ENCODE measurements around the gene PAIP2. TPM values are rescaled to one million over a fixed set of nuclear protein-coding genes. Genes with fewer than 3 reads are reported as not detected.
A peak's percentile ranks its signal among the peaks of the same experiment; 100 is the strongest.
"Not testable (repeated sequence)": the region's sequence is repeated elsewhere in the genome, so short reads cannot be mapped to it uniquely, and the experiment has no call there.

The PAIP2 gene, protein sequence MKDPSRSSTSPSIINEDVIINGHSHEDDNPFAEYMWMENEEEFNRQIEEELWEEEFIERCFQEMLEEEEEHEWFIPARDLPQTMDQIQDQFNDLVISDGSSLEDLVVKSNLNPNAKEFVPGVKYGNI
- 70.2 and 79.6 TPM in 2 replicates for total RNA-seq (2014; rRNA removed; shearing (Covaris generic))

DNA sequence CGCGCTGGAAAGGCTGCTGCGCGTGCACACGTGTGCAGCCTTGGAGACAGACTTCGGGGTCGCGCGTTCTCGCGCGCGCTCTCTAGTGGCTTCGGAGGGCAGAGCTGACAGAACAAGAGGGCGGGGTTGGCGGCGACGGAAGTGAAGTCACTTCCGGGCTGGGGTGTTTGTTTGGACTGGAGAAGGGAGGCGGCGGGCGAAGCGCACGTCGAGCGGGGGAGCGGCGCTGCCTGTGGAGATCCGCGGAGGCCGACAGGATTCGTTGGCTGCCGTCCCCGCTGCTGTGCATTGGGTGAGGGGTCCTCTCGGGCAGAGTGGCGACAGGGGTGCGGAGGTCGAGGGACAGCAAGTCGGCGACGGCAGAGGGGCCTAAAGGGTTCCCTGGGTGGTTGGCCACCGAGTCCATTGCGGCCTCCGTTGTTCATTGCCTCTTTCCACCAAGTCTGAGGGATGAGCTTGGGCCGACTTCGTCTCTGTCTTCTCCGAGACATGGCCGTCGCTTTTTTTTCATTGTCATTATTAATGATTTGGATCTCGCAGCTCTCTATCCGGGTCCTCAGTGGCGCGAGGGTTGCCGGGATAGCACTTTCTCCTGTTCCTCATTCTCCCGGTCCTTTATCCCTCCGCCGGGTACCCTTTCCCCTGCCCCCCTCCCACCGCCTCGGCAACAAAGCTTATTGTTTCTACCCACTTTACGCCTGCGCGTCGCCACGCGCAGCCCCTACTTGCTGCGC lies at the start of gene PAIP2:
Gene PAIP2, plus strand, starts transcription at position 166 of the 734 bp plus-strand sequence. CDS start 21,931 bp downstream, outside the sequence.
- DNase-seq (ENCODE audit: low spot score) = peak; percentile 98
- in situ Hi-C loops (cut with HindIII; ENCODE audit: low sequenced_read_pairs) = no loop called here

DNA sequence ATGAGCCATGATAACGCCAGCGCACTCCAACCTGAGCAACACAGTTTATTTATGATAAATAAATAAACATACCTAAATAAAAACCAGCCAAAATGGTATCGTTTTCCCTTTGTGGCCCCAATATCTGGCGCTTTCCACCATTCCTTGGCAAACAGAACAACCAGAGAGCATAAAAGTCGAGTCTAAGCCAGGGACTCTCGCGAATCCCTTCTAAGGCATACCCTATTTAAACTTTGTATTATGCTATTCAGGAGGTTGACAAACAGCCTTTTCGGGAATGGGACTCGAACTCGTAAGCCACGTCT lies 48.5 kb upstream of the PAIP2 start:
- no peak for DNase-seq (ENCODE audit: low spot score)
- in situ Hi-C loops (cut with HindIII; ENCODE audit: low sequenced_read_pairs) = no loop called here

DNA sequence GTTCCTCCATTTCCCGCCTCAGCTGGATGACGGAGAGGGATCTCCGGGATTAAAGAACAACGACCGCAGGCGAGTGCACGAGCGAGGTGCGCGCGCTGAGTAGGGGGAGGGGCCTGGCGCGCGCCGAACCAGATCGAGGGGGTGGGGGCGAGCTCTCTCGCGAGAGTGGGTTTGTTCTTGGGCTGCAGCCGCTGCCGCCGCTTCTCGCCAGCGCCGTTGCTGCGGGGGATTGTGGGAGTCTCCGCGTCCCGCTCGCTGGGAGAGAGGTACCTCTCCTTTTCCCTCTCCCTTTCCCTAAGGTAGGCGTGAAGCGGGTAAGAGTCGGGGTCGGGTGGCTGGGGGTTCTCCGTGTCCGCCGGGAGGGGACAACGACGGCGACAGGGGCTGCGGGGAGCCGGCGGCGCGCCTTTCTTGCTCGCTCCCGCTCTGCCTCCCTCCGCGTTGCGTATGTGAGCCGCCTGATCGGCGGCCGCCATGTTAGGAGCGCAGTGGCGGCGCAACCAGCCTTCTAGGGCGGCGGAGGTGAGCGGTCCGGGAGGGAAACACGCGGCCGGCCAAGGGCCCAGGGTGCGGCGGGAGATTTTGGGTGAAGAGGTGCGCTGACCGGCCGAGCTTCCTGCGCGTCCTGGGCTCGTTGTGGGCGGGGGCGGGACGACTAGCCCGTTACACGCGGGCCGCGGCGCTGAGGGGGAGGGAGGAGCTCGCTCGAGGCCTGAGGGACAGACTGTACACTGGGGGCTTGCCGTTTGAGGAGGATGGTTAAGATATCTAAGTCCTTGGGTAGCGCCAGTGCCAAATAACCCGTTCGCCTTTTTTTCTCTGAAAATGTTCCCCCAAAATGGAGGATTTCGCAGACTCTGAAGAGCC lies 47.9 kb upstream of the PAIP2 start, which contains the start of gene MATR3:
Gene MATR3, plus strand, starts transcription at position 234 of the 867 bp plus-strand sequence. CDS start 13,676 bp downstream, outside the sequence.
- peak; percentile 94 for DNase-seq (ENCODE audit: low spot score)
- in situ Hi-C loops (cut with HindIII; ENCODE audit: low sequenced_read_pairs) = no loop called here

DNA sequence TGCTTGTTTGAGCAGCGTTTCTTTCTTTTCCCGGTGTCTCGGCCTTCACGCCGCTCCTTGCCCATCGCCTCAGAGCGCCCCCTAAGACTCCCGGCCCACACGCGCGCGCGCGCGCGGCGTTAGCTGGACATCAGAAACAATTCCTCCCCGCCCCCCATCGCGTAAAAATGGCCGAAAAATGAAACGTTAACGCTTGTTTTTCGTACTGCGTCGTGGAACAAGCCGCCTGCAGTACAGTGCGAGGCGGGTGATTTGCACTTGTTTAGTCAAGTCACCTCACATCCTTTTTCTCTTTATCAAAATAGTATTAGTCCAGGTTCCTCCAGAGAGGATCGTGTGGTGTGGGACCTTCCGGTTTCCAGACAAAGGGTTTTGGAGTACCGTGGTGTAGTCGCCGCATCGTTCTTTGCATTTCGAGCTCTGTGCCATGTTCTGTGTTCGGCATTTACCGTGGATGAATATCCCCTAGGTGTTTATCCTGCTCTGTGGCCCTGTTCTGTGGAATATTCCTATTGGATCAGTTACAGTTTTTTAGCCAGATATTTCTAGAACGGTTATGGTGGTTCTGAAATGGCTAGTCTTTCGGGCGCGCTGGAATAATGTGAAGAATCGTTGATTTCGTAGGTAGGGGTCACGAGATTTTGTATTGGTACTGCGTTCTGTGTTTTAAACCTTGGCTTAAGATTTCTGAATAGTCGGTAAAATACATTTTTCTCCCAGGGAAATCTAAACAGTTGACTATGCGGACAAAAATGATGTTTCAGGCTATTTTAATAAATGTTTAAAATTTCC lies 47.1 kb upstream of the PAIP2 start:
- in situ Hi-C loops (cut with HindIII; ENCODE audit: low sequenced_read_pairs) = no loop called here
- DNase-seq (ENCODE audit: low spot score) = peak; percentile 82

DNA sequence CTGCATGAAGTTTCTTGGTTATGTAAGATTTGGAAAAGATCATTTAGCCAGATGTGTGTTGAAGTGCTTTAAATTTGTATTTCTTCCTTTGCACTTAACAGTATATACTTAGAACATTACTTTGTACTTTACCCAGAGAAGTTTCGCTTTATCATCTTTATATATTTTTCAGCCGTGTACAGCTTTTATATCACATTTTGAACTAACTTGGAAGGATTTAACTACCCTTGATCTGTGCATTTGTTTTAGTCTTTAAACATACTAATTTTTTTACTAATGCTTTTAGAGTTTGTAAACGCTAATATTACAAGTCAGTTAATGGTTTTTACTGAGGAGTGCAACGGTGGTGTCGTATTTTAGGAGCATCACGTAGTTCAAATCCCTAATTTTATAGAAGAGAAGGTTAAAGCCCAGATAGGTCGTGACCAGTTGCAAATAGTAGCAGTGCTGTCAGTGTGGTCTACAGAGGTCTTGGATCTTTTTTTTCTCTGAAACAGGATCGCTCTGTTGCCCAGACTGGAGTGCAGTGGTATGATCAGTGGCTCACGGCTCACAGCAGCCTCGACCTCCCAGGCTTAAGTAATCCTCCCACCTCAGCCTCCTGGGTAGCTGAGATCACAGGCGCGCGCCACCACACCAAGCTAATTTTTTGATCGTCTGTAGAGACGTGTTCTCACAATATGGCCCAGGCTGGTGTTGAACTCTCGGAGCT lies 46.2 kb upstream of the PAIP2 start:
- in situ Hi-C loops (cut with HindIII; ENCODE audit: low sequenced_read_pairs) = no loop called here
- no peak for DNase-seq (ENCODE audit: low spot score)

DNA sequence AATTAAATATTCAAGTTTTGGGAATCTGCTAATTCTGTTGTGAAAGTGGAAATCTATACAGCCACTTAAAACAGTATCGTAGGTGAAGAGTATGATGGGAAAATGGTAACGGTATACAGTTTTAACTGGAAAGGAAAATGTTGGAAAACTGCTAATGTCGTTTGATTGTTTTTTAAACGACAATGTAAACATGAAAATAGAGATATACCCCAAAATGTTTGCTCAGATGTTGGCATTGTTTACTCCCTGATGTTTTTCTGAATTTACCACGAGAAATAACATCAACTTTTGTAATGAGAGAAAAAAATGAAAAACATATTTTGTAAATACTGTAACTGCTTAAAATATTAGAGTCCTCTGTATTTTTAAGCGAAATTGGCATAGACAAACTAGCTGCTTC lies 45.5 kb upstream of the PAIP2 start:
- in situ Hi-C loops (cut with HindIII; ENCODE audit: low sequenced_read_pairs) = no loop called here
- no peak for DNase-seq (ENCODE audit: low spot score)

DNA sequence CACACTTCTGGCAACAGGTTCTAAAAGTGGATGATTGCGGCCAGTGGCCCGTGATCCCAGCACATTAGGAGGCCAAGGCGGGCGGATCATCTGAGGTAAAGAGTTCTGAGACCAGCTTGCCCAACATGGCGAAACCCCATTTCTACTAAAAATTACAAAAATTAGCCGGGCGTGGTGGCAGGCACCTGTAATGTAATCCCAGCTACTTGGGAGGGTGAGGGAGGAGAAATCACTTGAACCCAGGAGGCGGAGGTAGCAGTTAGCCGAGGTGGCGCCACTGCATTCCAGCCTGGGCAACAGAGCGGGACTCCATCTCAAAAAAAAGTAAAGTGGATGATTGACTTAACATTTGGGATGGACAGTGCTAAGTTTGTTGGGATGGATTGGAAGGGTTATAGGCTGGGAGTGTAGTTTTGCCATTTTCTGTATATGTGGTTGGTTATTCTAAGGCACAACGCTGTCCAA lies 44.8 kb upstream of the PAIP2 start:
- no peak for DNase-seq (ENCODE audit: low spot score)

DNA sequence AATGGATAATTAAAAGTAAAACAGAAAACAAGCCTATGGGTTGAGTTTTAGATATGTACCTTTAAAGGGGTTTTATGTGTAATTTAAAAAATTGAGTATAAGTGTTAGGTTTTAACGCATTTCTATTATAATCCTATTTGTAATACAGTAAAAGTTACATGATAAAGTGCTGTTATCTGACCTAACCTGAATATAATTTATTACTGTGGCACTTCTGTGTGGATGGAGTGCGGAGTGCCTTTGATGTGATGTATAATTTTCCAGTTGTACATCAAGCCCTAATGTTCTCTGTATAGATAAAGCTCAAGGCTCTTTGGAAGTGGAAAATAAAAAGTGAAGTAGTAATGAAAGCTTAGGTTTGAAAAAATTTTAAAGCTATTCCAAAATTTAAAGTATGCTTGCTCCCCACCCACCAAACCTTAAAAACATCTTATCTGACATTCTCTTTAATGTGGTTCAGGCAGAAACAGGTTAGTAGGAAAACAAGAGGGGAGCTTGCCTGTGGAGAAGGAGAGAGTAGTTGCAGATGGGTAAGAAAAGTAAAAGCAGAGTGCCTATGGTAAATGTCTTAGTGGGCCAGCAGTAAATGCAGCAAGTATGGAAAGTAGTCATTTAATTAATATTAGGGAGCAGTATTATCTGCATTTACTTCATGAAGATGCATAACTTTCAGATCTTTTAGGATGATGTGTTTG lies 44.1 kb upstream of the PAIP2 start:
- in situ Hi-C loops (cut with HindIII; ENCODE audit: low sequenced_read_pairs) = no loop called here
- no peak for DNase-seq (ENCODE audit: low spot score)

More for the DNA sequence above, 44.8 kb upstream of the PAIP2 start:
- in situ Hi-C loops (cut with HindIII; ENCODE audit: low sequenced_read_pairs) = no loop called here

DNA sequence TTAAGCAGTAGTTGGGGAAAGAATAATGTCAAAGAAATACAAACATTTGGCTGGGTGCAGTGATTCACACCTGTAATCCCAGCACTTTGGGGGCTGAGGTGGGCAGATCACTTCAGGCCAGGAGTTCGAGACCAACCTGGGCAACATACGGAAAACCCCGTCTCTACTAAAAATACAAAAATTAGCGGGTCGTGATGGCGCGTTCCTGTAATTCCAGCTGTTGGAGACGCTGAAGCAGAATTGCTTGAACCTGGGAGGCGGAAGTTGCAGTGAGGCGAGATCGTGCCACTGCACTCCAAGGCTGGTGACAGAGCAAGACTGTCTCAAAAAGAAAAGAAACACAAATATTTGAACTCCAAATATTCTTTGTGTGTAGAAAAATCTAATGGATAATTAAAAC lies 43.4 kb upstream of the PAIP2 start:
- in situ Hi-C loops (cut with HindIII; ENCODE audit: low sequenced_read_pairs) = no loop called here
- no peak for DNase-seq (ENCODE audit: low spot score)

DNA sequence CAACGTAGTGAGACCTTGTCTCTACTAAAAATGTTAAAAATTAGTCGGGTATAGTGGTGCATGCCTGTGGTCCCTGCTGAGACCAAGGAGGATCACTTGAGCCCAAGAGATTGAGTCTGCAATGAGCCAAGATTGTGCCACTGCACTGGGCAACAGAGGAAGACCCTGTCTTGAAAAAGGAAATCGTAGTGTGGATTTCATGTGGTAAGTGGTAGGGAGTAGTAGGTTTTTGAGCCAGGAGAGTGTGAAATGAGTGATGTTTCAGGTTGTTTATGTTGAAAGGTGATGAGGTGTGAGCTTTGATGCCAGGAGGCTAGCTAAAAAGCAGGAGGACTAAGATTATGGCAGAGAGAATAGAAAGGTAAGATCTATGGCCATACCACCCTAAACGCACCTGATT lies 42.2 kb upstream of the PAIP2 start:
- no peak for DNase-seq (ENCODE audit: low spot score)
- in situ Hi-C loops (cut with HindIII; ENCODE audit: low sequenced_read_pairs) = no loop called here

DNA sequence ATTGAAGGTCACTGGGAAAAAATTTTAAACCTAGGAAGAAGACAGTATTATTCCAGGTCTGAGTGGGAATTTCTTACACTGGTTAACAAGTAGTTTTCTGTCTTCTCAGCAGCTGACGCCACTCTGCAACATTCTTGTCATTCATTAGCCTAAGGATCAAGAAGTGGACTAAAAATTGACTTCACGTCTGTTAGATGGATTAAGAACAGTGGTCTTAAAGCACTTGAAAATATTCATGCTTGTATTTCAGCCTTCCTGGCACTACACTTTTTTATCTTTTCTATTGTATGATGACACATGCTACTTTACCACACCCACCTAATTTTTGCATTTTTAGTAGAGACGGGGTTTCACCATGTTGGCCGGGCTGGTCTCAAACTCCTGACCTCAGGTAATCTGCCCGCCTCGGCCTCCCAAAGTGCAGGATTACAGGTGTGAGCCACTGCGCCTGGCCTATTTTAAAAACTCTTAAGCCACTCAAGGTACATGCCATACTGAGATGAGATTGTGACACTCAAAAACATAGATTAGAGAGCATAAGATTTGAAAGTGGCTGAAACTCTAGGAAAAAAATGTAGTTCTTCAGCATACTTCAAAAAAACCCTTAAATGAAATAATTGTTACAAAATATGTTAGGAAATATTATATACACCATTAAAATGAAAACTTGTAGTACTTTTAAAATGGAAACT lies 39.7 kb upstream of the PAIP2 start:
- in situ Hi-C loops (cut with HindIII; ENCODE audit: low sequenced_read_pairs) = no loop called here
- no peak for DNase-seq (ENCODE audit: low spot score)

DNA sequence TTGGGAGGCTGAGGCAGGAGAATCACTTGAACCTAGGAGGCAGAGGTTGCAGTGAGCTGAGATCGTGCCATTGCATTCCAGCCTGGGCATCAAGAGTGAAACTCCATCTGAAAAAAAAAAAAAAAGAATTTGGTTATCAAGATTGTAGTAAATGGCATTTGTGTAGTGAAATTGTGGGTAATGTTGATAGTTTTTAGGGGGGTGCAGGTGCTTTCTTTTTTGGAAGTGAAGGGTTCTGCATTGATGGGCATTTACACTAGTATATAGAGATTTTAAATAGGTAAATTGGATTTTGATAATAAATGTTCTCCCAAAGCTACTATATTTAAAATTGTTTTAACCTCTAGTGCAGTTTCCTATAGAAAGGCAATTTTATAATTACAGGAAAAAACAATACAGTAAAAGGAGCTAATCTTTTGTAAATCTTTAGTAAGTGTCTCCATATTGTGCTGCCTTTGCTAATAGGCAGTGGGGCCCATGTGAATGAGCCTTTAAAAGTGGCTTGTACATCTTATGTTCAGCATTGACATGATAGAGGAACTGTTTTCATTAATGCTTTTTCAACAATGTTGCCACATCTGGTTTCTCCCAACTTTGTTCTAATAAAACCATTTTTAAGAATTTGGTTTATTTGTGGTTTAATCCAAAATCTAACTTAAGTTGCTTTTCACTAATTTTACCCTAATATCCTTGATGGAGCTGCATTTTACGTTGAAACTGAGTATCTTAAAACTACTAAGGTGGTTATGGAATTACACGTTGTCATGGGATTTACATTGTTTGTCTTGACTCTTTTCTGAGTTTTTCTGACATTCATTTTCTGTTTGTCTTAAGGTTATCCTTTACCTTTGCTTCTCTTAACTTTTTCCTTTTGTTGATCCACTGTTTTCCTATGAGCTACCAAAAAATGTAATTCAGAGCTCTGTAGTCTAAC lies 37.0 kb upstream of the PAIP2 start:
- in situ Hi-C loops (cut with HindIII; ENCODE audit: low sequenced_read_pairs) = no loop called here
- no peak for DNase-seq (ENCODE audit: low spot score)

DNA sequence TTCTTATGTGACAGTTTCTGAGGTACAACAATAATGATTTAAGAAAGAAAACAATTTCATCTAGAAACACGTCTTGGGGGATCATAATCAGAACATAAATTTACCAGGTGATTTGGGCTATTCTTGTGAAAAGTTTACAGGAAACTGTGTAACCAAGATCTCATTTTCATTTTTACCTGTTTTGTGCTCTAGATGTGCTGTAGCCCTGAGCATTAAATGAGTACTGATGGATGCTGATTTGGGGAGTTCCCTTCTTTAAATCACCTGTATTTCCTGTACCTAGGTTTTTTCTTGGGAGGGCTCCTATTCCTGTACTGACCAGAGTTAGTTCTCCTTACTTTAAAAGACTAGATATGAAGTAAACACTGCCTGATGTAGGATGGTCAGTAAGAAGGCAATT lies 35.5 kb upstream of the PAIP2 start:
- in situ Hi-C loops (cut with HindIII; ENCODE audit: low sequenced_read_pairs) = no loop called here
- no peak for DNase-seq (ENCODE audit: low spot score)

DNA sequence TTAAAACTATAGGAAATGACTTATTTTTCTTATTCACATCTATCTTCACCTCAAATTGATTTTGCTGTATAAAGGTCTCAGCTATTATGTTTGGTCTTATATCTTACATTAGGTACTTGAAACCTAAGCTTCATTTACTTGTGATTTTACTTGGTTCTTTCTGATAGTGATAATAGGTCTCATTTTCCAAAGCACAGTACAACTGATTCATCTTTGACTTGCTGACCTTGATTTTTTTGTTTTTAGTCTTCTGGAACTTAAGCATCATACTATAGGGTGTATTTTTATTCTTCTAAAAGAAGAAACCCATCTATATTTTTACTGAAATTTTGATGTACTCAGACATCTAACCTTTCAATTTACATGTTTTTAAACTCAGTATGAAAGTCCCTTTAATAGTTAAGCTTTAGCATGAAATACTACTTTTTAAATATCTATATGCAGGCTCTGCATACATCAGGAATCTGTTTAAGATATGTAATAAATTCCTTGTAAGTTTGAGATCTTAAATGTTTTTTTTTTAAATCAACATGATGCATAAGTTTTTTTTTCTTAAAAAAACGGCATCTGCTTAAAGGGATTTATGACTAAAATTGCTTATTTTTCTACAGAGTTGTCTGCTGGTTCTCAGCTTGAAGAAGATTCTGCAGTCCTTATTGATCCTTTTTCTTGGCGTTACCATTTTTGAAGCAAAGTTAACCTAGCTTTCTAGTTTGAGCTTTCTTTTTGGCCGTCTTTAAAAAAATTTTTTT lies 34.9 kb upstream of the PAIP2 start:
- in situ Hi-C loops (cut with HindIII; ENCODE audit: low sequenced_read_pairs) = no loop called here
- DNase-seq (ENCODE audit: low spot score) = no peak

DNA sequence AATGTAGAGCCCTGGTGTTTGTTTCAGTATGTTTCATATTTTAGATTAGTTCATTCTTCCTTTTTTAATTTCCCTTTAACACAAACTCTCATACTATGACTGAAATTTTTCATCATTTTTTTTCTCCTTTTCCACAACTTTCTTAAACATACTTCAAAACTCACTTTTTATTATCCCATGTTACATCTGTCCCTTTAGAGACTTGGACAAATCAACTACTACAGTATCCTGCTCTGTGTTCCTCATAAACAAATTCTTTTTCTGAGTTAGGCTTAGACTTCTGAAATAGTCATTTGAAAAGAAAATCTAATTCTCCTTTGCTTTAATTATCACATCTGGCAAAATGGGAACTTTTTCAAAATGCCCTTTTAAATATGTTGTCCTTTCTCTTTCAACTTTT lies 32.9 kb upstream of the PAIP2 start:
- no peak for DNase-seq (ENCODE audit: low spot score)
- in situ Hi-C loops (cut with HindIII; ENCODE audit: low sequenced_read_pairs) = no loop called here

DNA sequence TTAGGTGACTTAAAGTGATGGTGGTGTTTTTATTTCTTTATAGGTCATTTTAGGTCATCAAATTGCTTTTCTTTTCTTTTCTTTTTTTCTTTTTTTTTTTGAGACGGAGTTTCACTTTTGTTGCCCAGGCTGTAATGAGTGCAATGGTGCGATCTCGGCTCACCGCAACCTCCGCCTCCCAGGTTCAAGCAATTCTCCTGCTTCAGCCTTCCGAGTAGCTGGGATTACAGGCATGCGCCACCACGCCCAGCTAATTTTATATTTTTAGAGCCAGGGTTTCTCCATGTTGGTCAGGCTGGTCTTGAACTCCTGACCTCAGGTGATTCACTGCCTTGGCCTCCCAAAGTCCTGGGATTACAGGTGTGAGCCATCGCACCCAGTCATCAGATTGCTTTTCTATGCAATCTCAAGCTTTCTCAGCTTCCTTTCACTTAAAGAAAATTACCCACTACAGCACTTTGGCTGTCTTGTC lies 30.9 kb upstream of the PAIP2 start:
- DNase-seq (ENCODE audit: low spot score); in situ Hi-C loops (cut with HindIII; ENCODE audit: low sequenced_read_pairs): not testable (repeated sequence)
